Sigmoid colon (tissue), 4 donors: ENCODE results near the gene C10orf105.

Experiments used
- CTCF ChIP-seq, 4 experiments: fragments of 450-650 bp in 3 of 4; fragments of 200-600 bp in 1 of 4; IDR thresholded peaks; one replicate each; pipeline ENCODE4 v1.5.1; 2016 to 2019; ENCODE audit warnings: antibody characterized with exemption in 4 of 4, mild to moderate bottlenecking in 3 of 4, moderate library complexity in 2 of 4
- POLR2AphosphoS5 ChIP-seq, 4 donors: sonication (generic); formaldehyde crosslinking; IDR thresholded peaks; one replicate each; pipeline ENCODE4 v1.6.1; 2017; ENCODE audit warnings: antibody characterized with exemption in 4 of 4

GRCh38 chr10:71725998-71726579 lies 6.5 kb upstream of the C10orf105 start:
- TF ChIP-seq POLR2AphosphoS5 (IDR thresholded peaks at IDR 0.05): no peak
- no peak for TF ChIP-seq CTCF (IDR thresholded peaks at IDR 0.05)
